Uterus (tissue), 2 donors: ENCODE results near the gene SAMD8.

Experiments used
- POLR2A ChIP-seq, 2 donors: fragments of 450-650 bp; IDR thresholded peaks; one replicate each; pipeline ENCODE4 v1.6.1; 2016; ENCODE audit warnings: antibody characterized with exemption in 2 of 2, mild to moderate bottlenecking in 1 of 2, moderate library complexity in 1 of 2
- TF ChIP-seq, protein P1 (sequence below), 4 experiments: fragments of 200-600 bp in 2 of 4; fragments of 450-650 bp in 2 of 4; sonication (generic) in 2 of 4; IDR thresholded peaks; one replicate each; pipeline ENCODE4 v1.5.1; 2016 to 2019; ENCODE audit warnings: antibody characterized with exemption in 4 of 4, mild to moderate bottlenecking in 2 of 4, moderate library complexity in 1 of 4

DNA sequence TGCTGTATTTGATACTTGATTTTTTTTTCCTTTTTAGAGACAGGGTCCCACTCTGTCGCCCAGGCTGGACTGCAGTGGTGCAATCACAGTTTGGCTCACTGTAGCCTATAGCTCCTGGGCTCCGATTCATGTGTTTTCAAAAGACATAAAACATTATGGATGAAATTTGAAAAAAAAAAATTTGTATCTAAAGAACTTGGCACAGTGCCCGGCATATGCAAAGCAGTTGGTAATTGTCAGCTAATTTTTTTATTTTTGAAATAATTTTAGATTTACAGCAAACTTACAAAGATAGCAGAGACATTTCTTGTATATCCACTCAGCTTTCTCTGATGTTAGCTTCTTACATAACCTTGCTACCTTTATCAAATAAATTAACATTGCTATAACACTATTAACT is 20.3 kb upstream of the SAMD8 start:
- TF ChIP-seq, protein P1, sequence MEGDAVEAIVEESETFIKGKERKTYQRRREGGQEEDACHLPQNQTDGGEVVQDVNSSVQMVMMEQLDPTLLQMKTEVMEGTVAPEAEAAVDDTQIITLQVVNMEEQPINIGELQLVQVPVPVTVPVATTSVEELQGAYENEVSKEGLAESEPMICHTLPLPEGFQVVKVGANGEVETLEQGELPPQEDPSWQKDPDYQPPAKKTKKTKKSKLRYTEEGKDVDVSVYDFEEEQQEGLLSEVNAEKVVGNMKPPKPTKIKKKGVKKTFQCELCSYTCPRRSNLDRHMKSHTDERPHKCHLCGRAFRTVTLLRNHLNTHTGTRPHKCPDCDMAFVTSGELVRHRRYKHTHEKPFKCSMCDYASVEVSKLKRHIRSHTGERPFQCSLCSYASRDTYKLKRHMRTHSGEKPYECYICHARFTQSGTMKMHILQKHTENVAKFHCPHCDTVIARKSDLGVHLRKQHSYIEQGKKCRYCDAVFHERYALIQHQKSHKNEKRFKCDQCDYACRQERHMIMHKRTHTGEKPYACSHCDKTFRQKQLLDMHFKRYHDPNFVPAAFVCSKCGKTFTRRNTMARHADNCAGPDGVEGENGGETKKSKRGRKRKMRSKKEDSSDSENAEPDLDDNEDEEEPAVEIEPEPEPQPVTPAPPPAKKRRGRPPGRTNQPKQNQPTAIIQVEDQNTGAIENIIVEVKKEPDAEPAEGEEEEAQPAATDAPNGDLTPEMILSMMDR (IDR thresholded peaks at IDR 0.05) = no peak
- TF ChIP-seq POLR2A (IDR thresholded peaks at IDR 0.05) = no peak
